GM11168 (cell line): ENCODE data around the gene AGFG2.
"Not testable (repeated sequence)": the region's sequence is repeated elsewhere in the genome, so short reads cannot be mapped to it uniquely, and the experiment has no call there.

ENCODE experiments used
- in situ Hi-C: fragments of 300-500 bp; cut with MboI; formaldehyde crosslinking; loops from one replicate; pipeline ENCODE4 v1.12.0; 2022; ENCODE audit warnings: low sequenced_read_pairs; ENCODE audit not compliant: unreplicated experiment

The AGFG2 gene

GRCh38 chr7:100546926-100547800, 8.2 kb downstream of the AGFG2 start:
- in situ Hi-C loops, result no loop called here

- in situ Hi-C loops, result no loop called here
These were observed 8.9 kb downstream of the AGFG2 start for GRCh38 chr7:100547872-100548271.

- in situ Hi-C loops, result not testable (repeated sequence)
These were observed 9.4 kb downstream of the AGFG2 start for GRCh38 chr7:100548446-100548845.

GRCh38 chr7:100552532-100552931, 13.5 kb downstream of the AGFG2 start:
- in situ Hi-C loops, result no loop called here

- in situ Hi-C loops, result no loop called here
These were observed 14.0 kb downstream of the AGFG2 start for GRCh38 chr7:100553032-100553431.

- in situ Hi-C loops, result no loop called here
These were observed 16.7 kb downstream of the AGFG2 start for GRCh38 chr7:100555701-100556100.

GRCh38 chr7:100556541-100556940, 17.5 kb downstream of the AGFG2 start:
- in situ Hi-C loops, result no loop called here

- in situ Hi-C loops, result no loop called here
These were observed 20.1 kb downstream of the AGFG2 start for GRCh38 chr7:100559127-100559526.

GRCh38 chr7:100561491-100562194, 22.6 kb downstream of the AGFG2 start:
- in situ Hi-C loops, result loop anchor here (5.0 kb wide), 1 partner anchor 79 kb away; the partner anchor contains the start of gene NYAP1

- in situ Hi-C loops, result loop anchor here (5.0 kb wide), 1 partner anchor 80 kb away; the partner anchor contains the start of gene NYAP1
These were observed 23.4 kb downstream of the AGFG2 start for GRCh38 chr7:100562195-100563099.

- in situ Hi-C loops, result loop anchor here (5.0 kb wide), 1 partner anchor 81 kb away; the partner anchor contains the start of gene NYAP1
These were observed 24.1 kb downstream of the AGFG2 start for GRCh38 chr7:100563100-100563564.

GRCh38 chr7:100563809-100564400, 24.9 kb downstream of the AGFG2 start:
- in situ Hi-C loops, result loop anchor here (5.0 kb wide), 1 partner anchor 82 kb away; the partner anchor contains the start of gene NYAP1

GRCh38 chr7:100564405-100564804, 25.4 kb downstream of the AGFG2 start:
- in situ Hi-C loops, result loop anchor here (5.0 kb wide), 1 partner anchor 82 kb away; the partner anchor contains the start of gene NYAP1

- in situ Hi-C loops, result no loop called here
These were observed 26.1 kb downstream of the AGFG2 start for GRCh38 chr7:100565133-100565571.

GRCh38 chr7:100566018-100566531, 27.1 kb downstream of the AGFG2 start:
- in situ Hi-C loops, result no loop called here

GRCh38 chr7:100567031-100567730, 28.2 kb downstream of the AGFG2 start:
- in situ Hi-C loops, result no loop called here

- in situ Hi-C loops, result no loop called here
These were observed 28.8 kb downstream of the AGFG2 start for GRCh38 chr7:100567751-100568175.

- in situ Hi-C loops, result no loop called here
These were observed 29.3 kb downstream of the AGFG2 start for GRCh38 chr7:100568176-100568895.
